IMR-90 (cell line): ENCODE results near the gene FAM20A. TPM values are rescaled to one million over a fixed set of nuclear protein-coding genes. Genes with fewer than 3 reads are reported as not detected.

Source experiments
- ATAC-seq: fragments of 200-7000 bp; cut with Tn5 transposase; 2 replicates; pipeline ENCODE4 v1.9.1; 2020; ENCODE audit warnings: low read depth, mild to moderate bottlenecking, moderate library complexity
- BruUV-seq: library from RNA; stranded (reverse); fragments of 400-500 nt; replicated peaks from 2 replicates; lab custom pipeline; 2021; lab: Mats Ljungman, UMichigan
- CTCF ChIA-PET: fragments of 300-600 bp; formaldehyde crosslinking; extraction: SDS; loops from one replicate; lab custom pipeline; 2021; ENCODE audit warnings: antibody characterized with exemption; lab: Yijun Ruan, JAX
- POLR2A ChIA-PET: fragments of 300-600 bp; sonication (Branson Sonifier 250); formaldehyde crosslinking; loops from one replicate; lab custom pipeline; 2022; ENCODE audit warnings: antibody characterized with exemption; ENCODE audit not compliant: unreplicated experiment; lab: Charles Lee
- DNase-seq: peaks from one replicate; pipeline ENCODE4 v3.0.0; 2013
- H2AFZ ChIP-seq: replicated peaks from 2 replicates; pipeline ENCODE3; 2013; ENCODE audit warnings: low read length, mild to moderate bottlenecking; ENCODE audit not compliant: poor library complexity
- H2AK5ac ChIP-seq: 2 replicates; pipeline ENCODE4 v1.6.1; 2013; ENCODE audit warnings: low read depth, low read length, inconsistent platforms
- H2AK9ac ChIP-seq: replicated peaks from 2 replicates; pipeline ENCODE3; 2013; ENCODE audit warnings: mild to moderate bottlenecking, low read depth, low read length, moderate library complexity; ENCODE audit not compliant: poor library complexity
- H2BK120ac ChIP-seq: 2 replicates; pipeline ENCODE4 v1.6.1; 2013; ENCODE audit warnings: low read depth, low read length, inconsistent platforms
- H2BK15ac ChIP-seq: 3 replicates; pipeline ENCODE4 v1.6.1; 2013; ENCODE audit warnings: low read depth, low read length, inconsistent platforms
- H2BK20ac ChIP-seq: 2 replicates; pipeline ENCODE4 v1.6.1; 2013; ENCODE audit warnings: low read depth, mild to moderate bottlenecking, inconsistent platforms, low read length, moderate library complexity
- H2BK5ac ChIP-seq: 2 replicates; pipeline ENCODE4 v1.6.1; 2013; ENCODE audit warnings: mild to moderate bottlenecking, low read depth, low read length, inconsistent platforms; ENCODE audit not compliant: poor library complexity, severe bottlenecking
- H3K14ac ChIP-seq: replicated peaks from 2 replicates; pipeline ENCODE4 v1.6.1; 2013; ENCODE audit warnings: low read depth, low read length, inconsistent platforms
- H3K18ac ChIP-seq: 2 replicates; pipeline ENCODE4 v1.6.1; 2013; ENCODE audit warnings: low read depth, low read length, control low read depth
- H3K23ac ChIP-seq: 2 replicates; pipeline ENCODE4 v1.6.1; 2013; ENCODE audit warnings: low read depth, low read length, inconsistent platforms
- H3K27ac ChIP-seq: 2 replicates; pipeline ENCODE4 v1.5.1; 2013; ENCODE audit warnings: mild to moderate bottlenecking, control low read depth, low read length; ENCODE audit not compliant: insufficient read depth
- H3K27me3 ChIP-seq: 2 replicates; pipeline ENCODE4 v1.6.1; 2013; ENCODE audit warnings: low read length; ENCODE audit not compliant: control insufficient read depth, insufficient read depth
- H3K36me3 ChIP-seq: 2 replicates; pipeline ENCODE4 v1.6.1; 2013; ENCODE audit warnings: low read length, mixed read lengths; ENCODE audit not compliant: control insufficient read depth, insufficient read depth
- H3K4ac ChIP-seq: 2 replicates; pipeline ENCODE4 v1.6.1; 2013; ENCODE audit warnings: low read depth, low read length, inconsistent platforms
- H3K4me1 ChIP-seq: 2 replicates; pipeline ENCODE4 v1.6.1; 2013; ENCODE audit warnings: low read length, mixed read lengths; ENCODE audit not compliant: control insufficient read depth, insufficient read depth
- H3K4me2 ChIP-seq: 2 replicates; pipeline ENCODE4 v1.6.1; 2013; ENCODE audit warnings: low read depth, mild to moderate bottlenecking, control low read depth, low read length, moderate library complexity
- H3K4me3 ChIP-seq: 2 replicates; pipeline ENCODE4 v1.5.1; 2013; ENCODE audit warnings: low read depth, mild to moderate bottlenecking, control low read depth, low read length, moderate library complexity; ENCODE audit not compliant: insufficient read depth
- H3K56ac ChIP-seq: 2 replicates; pipeline ENCODE4 v1.6.1; 2013; ENCODE audit warnings: low read length, inconsistent platforms; ENCODE audit not compliant: insufficient read depth; ENCODE audit errors: extremely low read depth
- H3K79me1 ChIP-seq, 2 experiments: 2 replicates each; pipeline ENCODE4 v1.6.1; 2013; ENCODE audit warnings: low read length in 2 of 2, inconsistent platforms in 1 of 2, low read depth in 1 of 2
- H3K9ac ChIP-seq: 2 replicates; pipeline ENCODE4 v1.6.1; 2013; ENCODE audit warnings: low read depth, low read length, control low read depth
- H3K9me1 ChIP-seq: 2 replicates; pipeline ENCODE4 v1.6.1; 2013; ENCODE audit warnings: low read length, inconsistent platforms; ENCODE audit not compliant: insufficient read depth
- H3K9me3 ChIP-seq: 2 replicates; pipeline ENCODE4 v1.6.1; 2013; ENCODE audit warnings: low read length; ENCODE audit not compliant: control insufficient read depth, insufficient read depth
- H4K20me1 ChIP-seq: 2 replicates; pipeline ENCODE4 v1.6.1; 2013; ENCODE audit warnings: low read length, inconsistent platforms; ENCODE audit not compliant: insufficient read depth
- H4K5ac ChIP-seq: 2 replicates; pipeline ENCODE4 v1.6.1; 2013; ENCODE audit warnings: mild to moderate bottlenecking, low read depth, low read length, control low read depth
- H4K8ac ChIP-seq, 2 experiments: 2 replicates each; pipeline ENCODE4 v1.6.1; 2013; ENCODE audit warnings: low read depth in 2 of 2, low read length in 2 of 2, control low read depth in 1 of 2, inconsistent platforms in 1 of 2
- H4K91ac ChIP-seq: 2 replicates; pipeline ENCODE4 v1.6.1; 2013; ENCODE audit warnings: low read depth, low read length, inconsistent platforms; ENCODE audit not compliant: insufficient read depth
- CEBPB ChIP-seq: IDR thresholded peaks from 2 replicates; pipeline ENCODE4 v1.6.1; 2012; ENCODE audit warnings: low read depth, low read length, improper control_type of control experiment
- CHD1 ChIP-seq: IDR thresholded peaks from 2 replicates; pipeline ENCODE4 v1.6.1; 2012; ENCODE audit warnings: low read depth, low read length, improper control_type of control experiment
- MAFK ChIP-seq: IDR thresholded peaks from 2 replicates; pipeline ENCODE4 v1.6.1; 2012; ENCODE audit warnings: low read depth, low read length, improper control_type of control experiment
- MAZ ChIP-seq: IDR thresholded peaks from 2 replicates; pipeline ENCODE4 v1.6.1; 2012; ENCODE audit warnings: low read depth, mild to moderate bottlenecking, low read length, improper control_type of control experiment, moderate library complexity, borderline replicate concordance
- MXI1 ChIP-seq: IDR thresholded peaks from 2 replicates; pipeline ENCODE4 v1.6.1; 2012; ENCODE audit warnings: low read depth, mild to moderate bottlenecking, low read length, moderate library complexity, borderline replicate concordance
- NFE2L2 ChIP-seq: fragments of 150-350 bp; IDR thresholded peaks from 2 replicates; pipeline ENCODE4 v1.6.1; 2016; ENCODE audit warnings: low read depth, mild to moderate bottlenecking, low read length
- POLR2A ChIP-seq: IDR thresholded peaks from 2 replicates; pipeline ENCODE4 v1.6.1; 2012; ENCODE audit warnings: mild to moderate bottlenecking, low read depth, low read length
- RCOR1 ChIP-seq: IDR thresholded peaks from 2 replicates; pipeline ENCODE4 v1.6.1; 2012; ENCODE audit warnings: mild to moderate bottlenecking, low read length, improper control_type of control experiment; ENCODE audit not compliant: insufficient replicate concordance
- RFX5 ChIP-seq: IDR thresholded peaks from 2 replicates; pipeline ENCODE4 v1.8.0; 2012; ENCODE audit warnings: low read depth, mild to moderate bottlenecking, low read length, moderate library complexity
- dilution Hi-C: fragments of 300-500 bp; cut with HindIII; formaldehyde crosslinking; loops from one replicate; pipeline ENCODE4 v1.14.3; 2018; ENCODE audit warnings: low sequenced_read_pairs; ENCODE audit not compliant: unreplicated experiment
- in situ Hi-C: fragments of 300-500 bp; cut with MboI; formaldehyde crosslinking; loops from 3 replicates; pipeline ENCODE4 v1.14.3; 2019; ENCODE audit warnings: low sequenced_read_pairs, inconsistent platforms, mixed read lengths
- intact Hi-C: fragments of 100-400 bp; cut with micrococcal nuclease; formaldehyde crosslinking; loops from 2 replicates; pipeline ENCODE4 v1.10.0; 2022
- polyA plus RNA-seq, 3 experiments: library from polyadenylated mRNA; depleted of rRNA; stranded (reverse); fragments of >200 nt; gene quantifications; 2 replicates each; pipeline ENCODE4 v1.2.3, GENCODE V29; 2012; ENCODE audit warnings: low replicate concordance in 1 of 3
- total RNA-seq: library from RNA; depleted of rRNA; stranded (reverse); fragments of >200 nt; gene quantifications from 2 replicates; pipeline ENCODE4 v1.2.3, GENCODE V29; 2012
- TF ChIP-seq, protein P1 (sequence below): fragments of 150-350 bp; IDR thresholded peaks from 2 replicates; pipeline ENCODE4 v1.6.1; 2016; ENCODE audit warnings: low read depth, mild to moderate bottlenecking, low read length, moderate library complexity, borderline replicate concordance

The FAM20A gene
- total and polyA plus RNA-seq, 2 of the 4 experiments (the other 2 are of a cell fraction): not detected

DNA sequence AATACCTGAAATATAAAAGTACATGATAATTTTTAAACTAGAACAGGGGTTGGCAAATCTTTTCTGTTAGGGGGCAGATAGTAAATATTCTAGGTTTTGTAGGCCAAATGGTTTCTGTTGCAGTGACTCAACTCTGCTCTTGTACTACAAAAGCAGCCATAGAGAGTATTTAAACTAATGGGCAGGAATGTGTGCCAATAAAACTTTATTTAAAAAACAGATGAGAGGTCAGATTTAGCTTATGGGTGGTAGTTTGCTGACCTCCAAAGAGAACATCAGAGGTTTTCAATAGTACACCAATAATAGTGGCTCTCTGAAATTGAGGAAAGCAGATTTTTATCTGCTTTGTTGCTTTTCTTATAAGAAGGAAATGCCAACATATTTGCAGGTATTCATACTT lies 15.2 kb upstream of the FAM20A start:
- H3K14ac ChIP-seq: no peak overlapping the region
- ATAC-seq (no peak), DNase-seq (no peak)
- no peak overlapping the region for H3K27ac ChIP-seq
- POLR2A ChIA-PET: no interaction called here
- H4K91ac ChIP-seq: no peak overlapping the region
- H2AK9ac ChIP-seq: no peak overlapping the region
- H3K18ac ChIP-seq: no peak overlapping the region
- H3K9ac ChIP-seq: no peak overlapping the region
- no peak overlapping the region for H3K4me2 ChIP-seq
- no peak overlapping the region for H3K4ac ChIP-seq
- intact Hi-C loops (loop anchor here (10.0 kb wide), 1 partner anchor 138 kb away; no protein-coding TSS in a partner anchor), dilution Hi-C loops (no loop called here), in situ Hi-C loops (no loop called here)
- H3K9me3 ChIP-seq: no peaks in the 10 kb centered on the region
- H4K5ac ChIP-seq: no peak overlapping the region
- H3K4me3 ChIP-seq: no peak overlapping the region
- H2BK20ac ChIP-seq: no peak overlapping the region
- TF ChIP-seq RFX5 (no peak), MXI1 (no peak), CEBPB (no peak), RCOR1 (no peak), POLR2A (no peak), NFE2L2 (no peak), CHD1 (no peak), MAFK (no peak), MAZ (no peak)
- TF ChIP-seq, protein P1, sequence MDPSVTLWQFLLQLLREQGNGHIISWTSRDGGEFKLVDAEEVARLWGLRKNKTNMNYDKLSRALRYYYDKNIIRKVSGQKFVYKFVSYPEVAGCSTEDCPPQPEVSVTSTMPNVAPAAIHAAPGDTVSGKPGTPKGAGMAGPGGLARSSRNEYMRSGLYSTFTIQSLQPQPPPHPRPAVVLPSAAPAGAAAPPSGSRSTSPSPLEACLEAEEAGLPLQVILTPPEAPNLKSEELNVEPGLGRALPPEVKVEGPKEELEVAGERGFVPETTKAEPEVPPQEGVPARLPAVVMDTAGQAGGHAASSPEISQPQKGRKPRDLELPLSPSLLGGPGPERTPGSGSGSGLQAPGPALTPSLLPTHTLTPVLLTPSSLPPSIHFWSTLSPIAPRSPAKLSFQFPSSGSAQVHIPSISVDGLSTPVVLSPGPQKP: no peak
- H4K20me1 ChIP-seq: no peaks in the 10 kb centered on the region
- no peak overlapping the region for H2AK5ac ChIP-seq
- no peaks in the 10 kb centered on the region for H3K4me1 ChIP-seq
- BruUV-seq: no TSS peak
- no peak overlapping the region for H2BK5ac ChIP-seq
- H3K79me1 ChIP-seq: no peaks in the 10 kb centered on the region
- H3K56ac ChIP-seq: no peak overlapping the region
- no peaks in the 10 kb centered on the region for H3K9me1 ChIP-seq
- no peaks in the 10 kb centered on the region for H3K27me3 ChIP-seq
- H2BK15ac ChIP-seq: no peak overlapping the region
- H3K36me3 ChIP-seq: no peaks in the 10 kb centered on the region
- H3K23ac ChIP-seq: no peak overlapping the region
- no peak overlapping the region for H2BK120ac ChIP-seq
- H2AFZ ChIP-seq: no peak overlapping the region
- H4K8ac ChIP-seq: no peak overlapping the region
- CTCF ChIA-PET: no interaction called here
